Glutamatergic neuron (in vitro differentiated cells): ENCODE measurements around the gene PPM1N. TPM values are rescaled to one million over a fixed set of nuclear protein-coding genes. Genes with fewer than 3 reads are reported as not detected.

Experiments
- DNase-seq: peaks from one replicate; pipeline ENCODE4 v3.0.0; 2022
- H3K27ac Mint-ChIP-seq: one replicate; pipeline ENCODE4 v1.8.0; 2020; ENCODE audit warnings: mild to moderate bottlenecking, mixed read lengths, inconsistent platforms; ENCODE audit not compliant: unreplicated experiment
- H3K27me3 Mint-ChIP-seq: one replicate; pipeline ENCODE4 v1.8.0; 2020; ENCODE audit warnings: mild to moderate bottlenecking, moderate library complexity, mixed read lengths, inconsistent platforms; ENCODE audit not compliant: unreplicated experiment
- H3K36me3 Mint-ChIP-seq: one replicate; pipeline ENCODE4 v1.8.0; 2020; ENCODE audit warnings: mild to moderate bottlenecking, mixed read lengths, inconsistent platforms; ENCODE audit not compliant: unreplicated experiment
- H3K4me1 Mint-ChIP-seq: one replicate; pipeline ENCODE4 v1.8.0; 2020; ENCODE audit warnings: mild to moderate bottlenecking, low read depth, mixed read lengths, inconsistent platforms; ENCODE audit not compliant: unreplicated experiment
- H3K4me3 Mint-ChIP-seq: one replicate; pipeline ENCODE4 v1.8.0; 2020; ENCODE audit warnings: mild to moderate bottlenecking, mixed read lengths, inconsistent platforms; ENCODE audit not compliant: unreplicated experiment
- H3K9me3 Mint-ChIP-seq: one replicate; pipeline ENCODE4 v1.8.0; 2020; ENCODE audit warnings: mild to moderate bottlenecking, moderate library complexity, mixed read lengths, inconsistent platforms; ENCODE audit not compliant: unreplicated experiment
- CTCF ChIP-seq: fragments of 200-600 bp; sonication (generic); IDR thresholded peaks from one replicate; pipeline ENCODE4 v1.5.0; 2021; ENCODE audit not compliant: partially characterized antibody, unreplicated experiment
- total RNA-seq: library from RNA; stranded (reverse); fragmentation: NEBNext Ultra II Directional; extraction: Animal tissue kit (Norgen Biotek cat#: 25700); gene quantifications from one replicate; pipeline ENCODE4 v1.2.1, GENCODE V29; 2021; ENCODE audit not compliant: unreplicated experiment

PPM1N gene
- total RNA-seq, 1 donor from 2014 or later, result 6.6 TPM

DNA sequence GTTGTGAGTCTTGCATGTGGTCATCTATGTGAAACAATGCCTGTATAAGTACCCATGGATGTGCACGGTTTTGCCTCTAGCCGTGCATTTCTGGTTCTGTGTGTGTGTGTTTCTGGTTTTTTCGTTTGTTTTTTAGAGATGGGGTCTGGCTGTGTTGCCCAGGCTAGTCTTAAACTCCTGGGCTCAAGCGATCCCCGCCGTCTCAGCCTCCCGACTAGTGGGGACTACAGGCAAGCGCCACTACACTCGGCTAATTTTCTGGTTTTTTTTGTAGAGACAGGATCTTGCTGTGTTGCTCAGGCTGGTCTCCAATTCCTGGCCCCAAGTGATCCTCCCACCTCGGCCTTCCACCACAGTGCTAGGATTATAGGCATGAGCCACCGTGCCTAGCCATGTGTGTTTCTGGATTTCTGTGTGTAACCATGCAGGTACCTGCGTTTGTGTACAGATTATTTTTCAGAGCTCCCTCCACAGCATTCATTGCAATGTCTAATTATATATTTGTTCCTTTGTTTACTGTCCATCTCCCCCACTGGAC, 46.3 kb upstream of the PPM1N start:
- TF ChIP-seq CTCF, result no peak
- no peak for DNase-seq
- Mint-ChIP-seq H3K27ac (peak overlapping the region; percentile 8), H3K27me3 (peaks cover 15% of the 10 kb centered on the region), H3K4me1 (peaks cover 5% of the 10 kb centered on the region), H3K4me3 (peak overlapping the region; percentile 83), H3K9me3 (peaks cover 4% of the 10 kb centered on the region), H3K36me3 (no peaks in the 10 kb centered on the region)

GRCh38 chr19:45455707-45456499, 42.3 kb upstream of the PPM1N start:
- H3K9me3 Mint-ChIP-seq, result peaks cover 5% of the 10 kb centered on the region
- no peak overlapping the region for H3K27ac Mint-ChIP-seq
- no peak overlapping the region for H3K4me3 Mint-ChIP-seq
- peak; percentile 36 for DNase-seq
- peaks cover 5% of the 10 kb centered on the region for H3K4me1 Mint-ChIP-seq
- H3K36me3 Mint-ChIP-seq, result no peaks in the 10 kb centered on the region
- no peak for TF ChIP-seq CTCF
- peaks cover 7% of the 10 kb centered on the region for H3K27me3 Mint-ChIP-seq

- no peak overlapping the region for H3K4me3 Mint-ChIP-seq
- no peak for DNase-seq
- TF ChIP-seq CTCF, result no peak
- H3K27me3 Mint-ChIP-seq, result peaks cover 4% of the 10 kb centered on the region
- H3K36me3 Mint-ChIP-seq, result no peaks in the 10 kb centered on the region
- H3K9me3 Mint-ChIP-seq, result peaks cover 5% of the 10 kb centered on the region
- H3K27ac Mint-ChIP-seq, result no peak overlapping the region
- peaks cover 1% of the 10 kb centered on the region for H3K4me1 Mint-ChIP-seq
Measured at GRCh38 chr19:45456500-45456815, 41.8 kb upstream of the PPM1N start.

- H3K9me3 Mint-ChIP-seq, result peaks cover 5% of the 10 kb centered on the region
- H3K27ac Mint-ChIP-seq, result no peak overlapping the region
- DNase-seq, result no peak
- H3K36me3 Mint-ChIP-seq, result no peaks in the 10 kb centered on the region
- peaks cover 2% of the 10 kb centered on the region for H3K27me3 Mint-ChIP-seq
- no peak overlapping the region for H3K4me3 Mint-ChIP-seq
- no peaks in the 10 kb centered on the region for H3K4me1 Mint-ChIP-seq
- TF ChIP-seq CTCF, result no peak
Measured at GRCh38 chr19:45457776-45458175, 40.5 kb upstream of the PPM1N start.

GRCh38 chr19:45460807-45461347, 37.4 kb upstream of the PPM1N start:
- Mint-ChIP-seq H3K9me3 (peaks cover 4% of the 10 kb centered on the region), H3K27ac (no peak overlapping the region), H3K4me3 (no peak overlapping the region), H3K27me3 (peaks cover 2% of the 10 kb centered on the region), H3K4me1 (no peaks in the 10 kb centered on the region), H3K36me3 (no peaks in the 10 kb centered on the region)
- no peak for DNase-seq
- TF ChIP-seq CTCF, result no peak
